HG03139 (cell line): ENCODE results near the gene CNRIP1.
A peak's percentile ranks its signal among the peaks of the same experiment; 100 is the strongest.
"Not testable (repeated sequence)": the region's sequence is repeated elsewhere in the genome, so short reads cannot be mapped to it uniquely, and the experiment has no call there.

Experiments used
- ATAC-seq: cut with Tn5 transposase; IDR thresholded peaks from one replicate; pipeline ENCODE4 v1.9.1; 2021; ENCODE audit not compliant: unreplicated experiment

CNRIP1 gene

GRCh38 chr2:68341062-68341329 lies 21.2 kb upstream of the CNRIP1 start:
- no peak for ATAC-seq

GRCh38 chr2:68340226-68341061 lies 20.7 kb upstream of the CNRIP1 start:
- ATAC-seq, result no peak

- ATAC-seq, result no peak
Measured at GRCh38 chr2:68336192-68336591, 16.4 kb upstream of the CNRIP1 start.

- no peak for ATAC-seq
Measured at GRCh38 chr2:68333931-68334330, 14.2 kb upstream of the CNRIP1 start.

GRCh38 chr2:68333009-68333408 lies 13.3 kb upstream of the CNRIP1 start:
- ATAC-seq, result no peak

GRCh38 chr2:68330691-68331090 lies 10.9 kb upstream of the CNRIP1 start:
- ATAC-seq, result no peak

GRCh38 chr2:68328901-68329300 lies 9.2 kb upstream of the CNRIP1 start:
- ATAC-seq, result no peak

- no peak for ATAC-seq
Measured at GRCh38 chr2:68325056-68325455, 5.3 kb upstream of the CNRIP1 start.

GRCh38 chr2:68320118-68320641 lies 431 bp upstream of the CNRIP1 start:
- ATAC-seq, result no peak

GRCh38 chr2:68318914-68319397 lies 793 bp downstream of the CNRIP1 start:
- ATAC-seq, result no peak

GRCh38 chr2:68317971-68318913 lies 1.5 kb downstream of the CNRIP1 start:
- no peak for ATAC-seq

GRCh38 chr2:68316111-68316510 lies 3.6 kb downstream of the CNRIP1 start:
- ATAC-seq, result no peak

GRCh38 chr2:68311033-68311432 lies 8.7 kb downstream of the CNRIP1 start:
- ATAC-seq, result no peak

GRCh38 chr2:68309426-68309825 lies 10.3 kb downstream of the CNRIP1 start:
- ATAC-seq, result no peak

- not testable (repeated sequence) for ATAC-seq
Measured at GRCh38 chr2:68303902-68304272, 15.9 kb downstream of the CNRIP1 start.

- ATAC-seq, result no peak
Measured at GRCh38 chr2:68303033-68303901, 16.5 kb downstream of the CNRIP1 start.

GRCh38 chr2:68302281-68302875 lies 17.4 kb downstream of the CNRIP1 start:
- ATAC-seq, result no peak

- ATAC-seq, result peak; percentile 64
Measured at GRCh38 chr2:68295516-68295915, 24.2 kb downstream of the CNRIP1 start.

- no peak for ATAC-seq
Measured at GRCh38 chr2:68294913-68295312, 24.8 kb downstream of the CNRIP1 start.

GRCh38 chr2:68294187-68294586 lies 25.6 kb downstream of the CNRIP1 start:
- ATAC-seq, result no peak
